GM12878 (cell line): ENCODE results near the gene AIF1. TPM values are rescaled to one million over a fixed set of nuclear protein-coding genes. Genes with fewer than 3 reads are reported as not detected.
A peak's percentile ranks its signal among the peaks of the same experiment; 100 is the strongest.

Experiments
- ATAC-seq: fragments of 200-7000 bp; cut with Tn5 transposase; 3 replicates; pipeline ENCODE4 v1.9.1; 2020; ENCODE audit warnings: mild to moderate bottlenecking, moderate library complexity
- BruUV-seq: library from RNA; stranded (reverse); fragments of 400-500 nt; replicated peaks from 2 replicates; lab custom pipeline; 2021; lab: Mats Ljungman, UMichigan
- CTCF ChIA-PET: fragments of 300-600 bp; sonication (Branson Sonifier 250); formaldehyde crosslinking; extraction: SDS; loops from one replicate; lab custom pipeline; 2021; ENCODE audit warnings: inconsistent platforms; lab: Yijun Ruan, JAX
- POLR2A ChIA-PET: fragments of 350-600 bp; formaldehyde crosslinking; extraction: SDS; loops from one replicate; lab custom pipeline; 2021; ENCODE audit warnings: inconsistent platforms; lab: Charles Lee
- RAD21 ChIA-PET: fragments of 300-600 bp; sonication (Branson Sonifier 250); formaldehyde crosslinking; loops from one replicate; lab custom pipeline; 2023; ENCODE audit warnings: antibody characterized with exemption; ENCODE audit not compliant: unreplicated experiment; lab: Charles Lee
- SMC1A ChIA-PET: fragments of 300-600 bp; sonication (Branson Sonifier 250); formaldehyde crosslinking; loops from one replicate; lab custom pipeline; 2023; ENCODE audit not compliant: unreplicated experiment, uncharacterized antibody; lab: Charles Lee
- DNase-seq: peaks from one replicate; pipeline ENCODE4 v3.0.0-alpha.2; 2011; ENCODE audit warnings: low read depth, low spot score
- FAIRE-seq: peaks from 3 replicates; lab custom pipeline; 2011; peaks lifted over from hg19 to GRCh38; lab: Jason Lieb, UNC
- H2AFZ ChIP-seq: 2 replicates; pipeline ENCODE4 v1.6.0; 2011; ENCODE audit warnings: low read depth, low read length, control low read depth; ENCODE audit not compliant: control insufficient read depth
- H3K27ac ChIP-seq: 2 replicates; pipeline ENCODE4 v1.5.1; 2011; ENCODE audit warnings: control low read depth; ENCODE audit not compliant: control insufficient read depth, insufficient read depth
- H3K27me3 ChIP-seq, 2 experiments: replicated peaks in 1 of 2; 2 replicates each; pipeline versions ENCODE4 v1.6.0 to v1.6.1; 2011; ENCODE audit warnings: low read length in 1 of 2; ENCODE audit not compliant: control insufficient read depth in 2 of 2, insufficient read depth in 2 of 2
- H3K36me3 ChIP-seq, 2 experiments: 2 replicates each; pipeline ENCODE4 v1.5.1; 2011; ENCODE audit warnings: low read length in 1 of 2; ENCODE audit not compliant: control insufficient read depth in 2 of 2, insufficient read depth in 2 of 2
- H3K4me1 ChIP-seq: 2 replicates; pipeline ENCODE4 v1.6.1; 2011; ENCODE audit warnings: mild to moderate bottlenecking, low read length, moderate library complexity, mixed read lengths; ENCODE audit not compliant: control insufficient read depth, insufficient read depth
- H3K4me2 ChIP-seq: 2 replicates; pipeline ENCODE4 v1.6.0; 2011; ENCODE audit warnings: control low read depth; ENCODE audit not compliant: control insufficient read depth, insufficient read depth
- H3K4me3 ChIP-seq: fragments of 200-600 bp; sonication (generic); 2 replicates; pipeline ENCODE4 v1.5.1; 2016
- H3K79me2 ChIP-seq: 2 replicates; pipeline ENCODE4 v1.6.0; 2011; ENCODE audit warnings: low read length; ENCODE audit not compliant: control insufficient read depth, insufficient read depth
- H3K9ac ChIP-seq: 2 replicates; pipeline ENCODE4 v1.8.0; 2011; ENCODE audit warnings: low read length, control low read depth, mixed read lengths; ENCODE audit not compliant: control insufficient read depth, insufficient read depth
- H3K9me3 ChIP-seq: replicated peaks from 3 replicates; pipeline ENCODE4 v1.5.1; 2011; ENCODE audit warnings: mild to moderate bottlenecking, low read length; ENCODE audit not compliant: control insufficient read depth, insufficient read depth
- H4K20me1 ChIP-seq: 2 replicates; pipeline ENCODE4 v1.6.0; 2011; ENCODE audit not compliant: control insufficient read depth, insufficient read depth
- ATF2 ChIP-seq: IDR thresholded peaks from 2 replicates; pipeline ENCODE4 v1.6.1; 2012; ENCODE audit warnings: low read length, inconsistent platforms
- EGR1 ChIP-seq, 2 experiments: IDR thresholded peaks; 1 replicate in 1 of 2; 2 replicates in 1 of 2; pipeline ENCODE4 v1.6.1; 2011 to 2012; ENCODE audit warnings: low read depth in 2 of 2, low read length in 2 of 2, borderline replicate concordance in 1 of 2, mild to moderate bottlenecking in 1 of 2, moderate library complexity in 1 of 2
- NFXL1 ChIP-seq: fragments of 450-650 bp; IDR thresholded peaks from 2 replicates; pipeline ENCODE4 v1.6.1; 2017; ENCODE audit warnings: antibody characterized with exemption, mild to moderate bottlenecking, borderline replicate concordance
- POLR2AphosphoS5 ChIP-seq: IDR thresholded peaks from 2 replicates; pipeline ENCODE4 v1.6.1; 2011; ENCODE audit warnings: mild to moderate bottlenecking, low read length, inconsistent platforms
- TCF7 ChIP-seq: IDR thresholded peaks from 2 replicates; pipeline ENCODE4 v1.6.1; 2014; ENCODE audit warnings: antibody characterized with exemption, borderline replicate concordance
- YY1 ChIP-seq: IDR thresholded peaks from 2 replicates; pipeline ENCODE4 v1.6.1; 2011; ENCODE audit warnings: low read depth, mild to moderate bottlenecking, low read length
- ZNF592 ChIP-seq: fragments of 450-650 bp; IDR thresholded peaks from 2 replicates; pipeline ENCODE4 v1.6.1; 2017; ENCODE audit warnings: mild to moderate bottlenecking, moderate library complexity
- ZSCAN29 ChIP-seq: fragments of 450-650 bp; IDR thresholded peaks from 2 replicates; pipeline ENCODE4 v1.6.1; 2017; ENCODE audit warnings: mild to moderate bottlenecking, moderate library complexity
- WGBS: methylation state at CpG from one replicate; pipeline ENCODE4 v1.1.6; 2016; ENCODE audit warnings: low lambda C conversion rate; ENCODE audit not compliant: insufficient replicate concordance, insufficient coverage; ENCODE audit errors: missing lambda C conversion rate; 5-methylcytosine and 5-hydroxymethylcytosine counted together
- in situ Hi-C: fragments of 300-500 bp; cut with MboI; formaldehyde crosslinking; loops from 9 replicates; pipeline ENCODE4 v1.14.3; 2018; ENCODE audit warnings: mixed read lengths
- intact Hi-C: fragments of 100-400 bp; cut with micrococcal nuclease; formaldehyde crosslinking; loops from one replicate; pipeline ENCODE4 v1.14.2; 2022; ENCODE audit not compliant: unreplicated experiment
- polyA plus RNA-seq, 11 experiments: library from polyadenylated mRNA; depleted of rRNA in 4 of 11; unstranded in 6 of 11; stranded (reverse) in 5 of 11; fragments of >200 nt; fragmentation: Nextera tagmentation in 4 of 11; fragmentation: Illumina TruSeq in 1 of 11; extraction: Ambion mirVana in 4 of 11; extraction: Trizol in 1 of 11; gene quantifications; 1 replicate in 1 of 11; 2 replicates in 10 of 11; pipeline versions ENCODE4 v1.2.1 to v1.2.3, GENCODE V29; 2011 to 2016; ENCODE audit warnings: inconsistent platforms in 2 of 11, missing spikeins in 2 of 11, low read depth in 1 of 11
- total RNA-seq, 4 experiments: library from RNA; depleted of rRNA in 3 of 4; stranded (reverse); fragments of >200 nt in 3 of 4; fragmentation: Illumina TruSeq in 1 of 4; extraction: Trizol in 1 of 4; gene quantifications; 2 replicates each; pipeline versions ENCODE4 v1.2.1 to v1.2.3, GENCODE V29; 2013 to 2021

The AIF1 gene
- total and polyA plus RNA-seq, 10 of the 15 experiments (the other 5 are each of a cell fraction or from before 2014, with no cell fraction given): 1.9 to 256 (median 134) TPM

GRCh38 chr6:31634969-31635575 is 20.0 kb downstream of the AIF1 start:
- in situ Hi-C loops (no loop called here), intact Hi-C loops (no loop called here)
- H3K4me1 ChIP-seq: no peaks in the 10 kb centered on the region
- WGBS: 88% methylated on average over 11 of the region's 11 CpGs
- no peaks in the 10 kb centered on the region for H4K20me1 ChIP-seq
- ChIA-PET POLR2A (interaction anchor here (0.8 kb wide), 1 partner anchor 19 kb away, joined by 3 read pairs; no protein-coding TSS in a partner anchor), RAD21 (no interaction called here), SMC1A (interaction anchor here (0.9 to 1.2 kb wide), 2 partner anchors 31 to 84 kb away, joined by 3 read pairs; no protein-coding TSS in a partner anchor), CTCF (interaction anchor here (0.6 kb wide), 1 partner anchor 37 kb away, joined by 3 read pairs; no protein-coding TSS in a partner anchor)
- no peaks in the 10 kb centered on the region; the same call in 1 of the 2 replicates for H3K79me2 ChIP-seq
- H3K4me2 ChIP-seq: no peak overlapping the region
- TF ChIP-seq ZNF592: no peak
- no peak for TF ChIP-seq YY1
- no peak for TF ChIP-seq ZSCAN29
- TF ChIP-seq ATF2: no peak
- TF ChIP-seq TCF7: no peak
- peak; percentile 60 for TF ChIP-seq POLR2AphosphoS5
- no peak for TF ChIP-seq EGR1 (IDR thresholded peaks at IDR 0.05; ENCODE audit: borderline replicate concordance in 1 of 2, low read depth in 2 of 2, low read length in 2 of 2)
- no peak for TF ChIP-seq NFXL1
- H3K9me3 ChIP-seq: no peaks in the 10 kb centered on the region
- H3K4me3 ChIP-seq: no peak overlapping the region
- H3K36me3 ChIP-seq: peaks cover 54 to 58% of the 10 kb centered on the region in 2 experiments
- no peaks in the 10 kb centered on the region for H3K27me3 ChIP-seq
- ATAC-seq: no peak
- FAIRE-seq: no peak
- no TSS peak for BruUV-seq
- no peak overlapping the region for H3K9ac ChIP-seq
- no peak overlapping the region for H2AFZ ChIP-seq
- no peak for DNase-seq
- no peak overlapping the region for H3K27ac ChIP-seq
